SHP77 (cell line): Measurements from ENCODE around the gene HPX.
"Not testable (repeated sequence)": the region's sequence is repeated elsewhere in the genome, so short reads cannot be mapped to it uniquely, and the experiment has no call there.

Experiments
- DNase-seq, 2 experiments: peaks; one replicate each; lab custom pipeline; 2025; lab: John Stamatoyannopoulos, UW

The HPX gene

GRCh38 chr11:6414874-6415328 is 25.9 kb downstream of the HPX start:
- DNase-seq = no peak

GRCh38 chr11:6413791-6414201 is 27.0 kb downstream of the HPX start:
- no peak for DNase-seq

- no peak for DNase-seq
Measured at GRCh38 chr11:6411594-6412031, 29.2 kb downstream of the HPX start.

GRCh38 chr11:6410695-6411430 is 29.9 kb downstream of the HPX start:
- no peak for DNase-seq

- no peak for DNase-seq
Measured at GRCh38 chr11:6406370-6406769, 34.4 kb downstream of the HPX start.

- no peak for DNase-seq
Measured at GRCh38 chr11:6405846-6406245, 34.9 kb downstream of the HPX start.

- DNase-seq = no peak
Measured at GRCh38 chr11:6405052-6405667, 35.6 kb downstream of the HPX start.

GRCh38 chr11:6404342-6405051 is 36.3 kb downstream of the HPX start:
- DNase-seq = no peak

GRCh38 chr11:6403539-6403938 is 37.2 kb downstream of the HPX start:
- DNase-seq = no peak

- no peak for DNase-seq
Measured at GRCh38 chr11:6402561-6402981, 38.2 kb downstream of the HPX start.

- DNase-seq = no peak
Measured at GRCh38 chr11:6402061-6402470, 38.7 kb downstream of the HPX start.

- no peak for DNase-seq
Measured at GRCh38 chr11:6401464-6401863, 39.3 kb downstream of the HPX start.

- no peak for DNase-seq
Measured at GRCh38 chr11:6400431-6401345, 40.1 kb downstream of the HPX start.

- DNase-seq = no peak
Measured at GRCh38 chr11:6397636-6398035, 43.2 kb downstream of the HPX start.

- no peak for DNase-seq
Measured at GRCh38 chr11:6397156-6397555, 43.6 kb downstream of the HPX start.

GRCh38 chr11:6395470-6396060 is 45.2 kb downstream of the HPX start:
- DNase-seq = no peak

GRCh38 chr11:6393989-6394670 is 46.7 kb downstream of the HPX start:
- DNase-seq = no peak

GRCh38 chr11:6392251-6392650 is 48.5 kb downstream of the HPX start:
- not testable (repeated sequence) for DNase-seq

GRCh38 chr11:6391537-6392134 is 49.2 kb downstream of the HPX start:
- no peak for DNase-seq

- DNase-seq = no peak
Measured at GRCh38 chr11:6390718-6391469, 49.9 kb downstream of the HPX start.
